T-helper 17 cell (primary cell): ENCODE measurements around the gene APPL2. TPM values are rescaled to one million over a fixed set of nuclear protein-coding genes. Genes with fewer than 3 reads are reported as not detected.
"Not testable (repeated sequence)": the region's sequence is repeated elsewhere in the genome, so short reads cannot be mapped to it uniquely, and the experiment has no call there.

Experiments used
- ATAC-seq: fragments of 150-1000 bp; cut with Tn5 transposase; 2 replicates; pipeline ENCODE4 v1.10.0; 2021; ENCODE audit warnings: mild to moderate bottlenecking, moderate library complexity
- DNase-seq, 3 donors: peaks; one replicate each; pipeline versions ENCODE4 v3.0.0 to v3.0.0-alpha.2; 2020 to 2021
- H3K9me3 ChIP-seq: one replicate; pipeline ENCODE4 v1.7.0; 2013; ENCODE audit warnings: low read length, mild to moderate bottlenecking; ENCODE audit not compliant: control insufficient read depth, poor library complexity, severe bottlenecking
- H3K27ac Mint-ChIP-seq: one replicate; pipeline ENCODE4 v1.8.0; 2022; ENCODE audit warnings: mild to moderate bottlenecking, moderate library complexity, mixed read lengths
- H3K27me3 Mint-ChIP-seq: one replicate; pipeline ENCODE4 v1.8.0; 2022; ENCODE audit warnings: mixed read lengths
- H3K36me3 Mint-ChIP-seq: one replicate; pipeline ENCODE4 v1.8.0; 2022; ENCODE audit warnings: low read depth, mixed read lengths
- H3K4me1 Mint-ChIP-seq: one replicate; pipeline ENCODE4 v1.8.0; 2022; ENCODE audit warnings: mild to moderate bottlenecking, mixed read lengths
- H3K4me3 Mint-ChIP-seq: one replicate; pipeline ENCODE4 v1.8.0; 2022; ENCODE audit warnings: mild to moderate bottlenecking, moderate library complexity, mixed read lengths
- total RNA-seq, 4 donors: library from RNA in 2 of 4; stranded (reverse) in 2 of 4; gene quantifications; one replicate each; pipeline ENCODE4 v1.2.3 and lab custom pipeline; 2022 to 2026

Gene APPL2
- total RNA-seq, 2 donors from 2014 or later = 39.1 to 44.2 TPM

- H3K9me3 ChIP-seq = no peaks in the 10 kb centered on the region
- no peak overlapping the region for H3K4me3 Mint-ChIP-seq
- H3K27me3 Mint-ChIP-seq = peaks cover 2% of the 10 kb centered on the region
- H3K36me3 Mint-ChIP-seq = no peaks in the 10 kb centered on the region
- H3K27ac Mint-ChIP-seq = no peak overlapping the region
- no peak for DNase-seq
- no peaks in the 10 kb centered on the region for H3K4me1 Mint-ChIP-seq
- no peak for ATAC-seq
Measured at GRCh38 chr12:105271364-105271763, 35.4 kb upstream of the APPL2 start.

- H3K4me1 Mint-ChIP-seq = no peaks in the 10 kb centered on the region
- peaks cover 7% of the 10 kb centered on the region for H3K27me3 Mint-ChIP-seq
- H3K27ac Mint-ChIP-seq = no peak overlapping the region
- ATAC-seq (no peak), DNase-seq (no peak)
- H3K36me3 Mint-ChIP-seq = no peaks in the 10 kb centered on the region
- H3K9me3 ChIP-seq = no peaks in the 10 kb centered on the region
- no peak overlapping the region for H3K4me3 Mint-ChIP-seq
Measured at GRCh38 chr12:105270671-105271255, 34.8 kb upstream of the APPL2 start.

GRCh38 chr12:105267711-105268110, 31.7 kb upstream of the APPL2 start:
- peaks cover 24% of the 10 kb centered on the region for H3K27me3 Mint-ChIP-seq
- no peak for DNase-seq
- H3K27ac Mint-ChIP-seq = no peak overlapping the region
- no peaks in the 10 kb centered on the region for H3K9me3 ChIP-seq
- no peak overlapping the region for H3K4me3 Mint-ChIP-seq
- no peak for ATAC-seq
- no peaks in the 10 kb centered on the region for H3K36me3 Mint-ChIP-seq
- no peaks in the 10 kb centered on the region for H3K4me1 Mint-ChIP-seq

GRCh38 chr12:105264771-105265170, 28.8 kb upstream of the APPL2 start:
- DNase-seq (no peak), ATAC-seq (no peak)
- H3K27me3 Mint-ChIP-seq = peaks cover 50% of the 10 kb centered on the region
- H3K4me3 Mint-ChIP-seq = no peak overlapping the region
- no peak overlapping the region for H3K27ac Mint-ChIP-seq
- H3K4me1 Mint-ChIP-seq = no peaks in the 10 kb centered on the region
- H3K9me3 ChIP-seq = no peaks in the 10 kb centered on the region
- no peaks in the 10 kb centered on the region for H3K36me3 Mint-ChIP-seq

GRCh38 chr12:105262461-105263184, 26.6 kb upstream of the APPL2 start:
- ATAC-seq = no peak
- no peak for DNase-seq
- H3K9me3 ChIP-seq = no peaks in the 10 kb centered on the region
- Mint-ChIP-seq H3K27ac (no peak overlapping the region), H3K4me3 (no peak overlapping the region), H3K4me1 (no peaks in the 10 kb centered on the region), H3K36me3 (no peaks in the 10 kb centered on the region), H3K27me3 (peaks cover 56% of the 10 kb centered on the region)

- H3K36me3 Mint-ChIP-seq = peaks cover 1% of the 10 kb centered on the region
- H3K4me3 Mint-ChIP-seq = no peak overlapping the region
- H3K9me3 ChIP-seq = no peaks in the 10 kb centered on the region
- H3K4me1 Mint-ChIP-seq = peaks cover 2% of the 10 kb centered on the region
- no peak overlapping the region for H3K27ac Mint-ChIP-seq
- peaks cover 57% of the 10 kb centered on the region for H3K27me3 Mint-ChIP-seq
- ATAC-seq (no peak), DNase-seq (no peak)
Measured at GRCh38 chr12:105261010-105261409, 25.0 kb upstream of the APPL2 start.

- Mint-ChIP-seq H3K36me3 (peaks cover 3% of the 10 kb centered on the region), H3K27ac (no peak overlapping the region), H3K4me1 (peaks cover 4% of the 10 kb centered on the region), H3K27me3 (peaks cover 50% of the 10 kb centered on the region), H3K4me3 (no peak overlapping the region)
- ATAC-seq (no peak), DNase-seq (no peak)
- no peaks in the 10 kb centered on the region for H3K9me3 ChIP-seq
Measured at GRCh38 chr12:105259226-105259625, 23.3 kb upstream of the APPL2 start.

GRCh38 chr12:105257321-105257728, 21.4 kb upstream of the APPL2 start:
- H3K27ac Mint-ChIP-seq = no peak overlapping the region
- peaks cover 34% of the 10 kb centered on the region for H3K27me3 Mint-ChIP-seq
- no peak overlapping the region for H3K4me3 Mint-ChIP-seq

GRCh38 chr12:105256921-105257320, 20.9 kb upstream of the APPL2 start:
- H3K36me3 Mint-ChIP-seq = peaks cover 3% of the 10 kb centered on the region
- no peak overlapping the region for H3K4me3 Mint-ChIP-seq
- no peak for DNase-seq
- no peak for ATAC-seq
- H3K27me3 Mint-ChIP-seq = peaks cover 30% of the 10 kb centered on the region
- no peaks in the 10 kb centered on the region for H3K9me3 ChIP-seq
- no peak overlapping the region for H3K27ac Mint-ChIP-seq
- peaks cover 6% of the 10 kb centered on the region for H3K4me1 Mint-ChIP-seq

More at GRCh38 chr12:105257321-105257728, 21.4 kb upstream of the APPL2 start:
- peaks cover 3% of the 10 kb centered on the region for H3K36me3 Mint-ChIP-seq
- ATAC-seq (no peak), DNase-seq (no peak)
- peaks cover 6% of the 10 kb centered on the region for H3K4me1 Mint-ChIP-seq
- no peaks in the 10 kb centered on the region for H3K9me3 ChIP-seq

- not testable (repeated sequence) for H3K4me3 Mint-ChIP-seq, ATAC-seq, H3K27ac Mint-ChIP-seq, DNase-seq, H3K9me3 ChIP-seq, H3K36me3 Mint-ChIP-seq, H3K4me1 Mint-ChIP-seq
- H3K27me3 Mint-ChIP-seq = peaks cover 25% of the 10 kb centered on the region
Measured at GRCh38 chr12:105256431-105256830, 20.5 kb upstream of the APPL2 start.

GRCh38 chr12:105256011-105256410, 20.0 kb upstream of the APPL2 start:
- Mint-ChIP-seq H3K27me3 (peaks cover 21% of the 10 kb centered on the region), H3K36me3 (peaks cover 3% of the 10 kb centered on the region), H3K4me3 (no peak overlapping the region), H3K27ac (no peak overlapping the region), H3K4me1 (peaks cover 6% of the 10 kb centered on the region)
- H3K9me3 ChIP-seq = no peaks in the 10 kb centered on the region
- ATAC-seq = no peak
- DNase-seq = no peak

GRCh38 chr12:105253866-105254513, 18.0 kb upstream of the APPL2 start:
- Mint-ChIP-seq H3K27me3 (peaks cover 7% of the 10 kb centered on the region), H3K27ac (peak overlapping the region; percentile 24), H3K36me3 (peaks cover 3% of the 10 kb centered on the region), H3K4me3 (no peak overlapping the region), H3K4me1 (peaks cover 6% of the 10 kb centered on the region)
- DNase-seq (no peak), ATAC-seq (no peak)
- H3K9me3 ChIP-seq = no peaks in the 10 kb centered on the region

- no peak for ATAC-seq
- Mint-ChIP-seq H3K4me1 (peaks cover 6% of the 10 kb centered on the region), H3K36me3 (peaks cover 3% of the 10 kb centered on the region), H3K27ac (no peak overlapping the region), H3K4me3 (no peak overlapping the region), H3K27me3 (peaks cover 7% of the 10 kb centered on the region)
- DNase-seq = no peak
- no peaks in the 10 kb centered on the region for H3K9me3 ChIP-seq
Measured at GRCh38 chr12:105252901-105253300, 16.9 kb upstream of the APPL2 start.
